GM18951 (cell line): ENCODE data around the gene CSAG3.
"Not testable (repeated sequence)": the region's sequence is repeated elsewhere in the genome, so short reads cannot be mapped to it uniquely, and the experiment has no call there.

Experiments
- POLR2A ChIP-seq: IDR thresholded peaks from 4 replicates; pipeline ENCODE4 v1.6.1; 2011; ENCODE audit warnings: mild to moderate bottlenecking; ENCODE audit not compliant: insufficient read length, insufficient read depth; ENCODE audit errors: extremely low read depth
- in situ Hi-C: fragments of 300-500 bp; cut with MboI; formaldehyde crosslinking; loops from one replicate; pipeline ENCODE4 v1.12.0; 2022; ENCODE audit warnings: low sequenced_read_pairs, mixed read lengths, inconsistent platforms; ENCODE audit not compliant: unreplicated experiment

Gene CSAG3

GRCh38 chrX:152758918-152759317, at the start of gene CSAG3:
TSS of gene CSAG3 (plus strand) at chrX:152759218.
- in situ Hi-C loops, result not testable (repeated sequence)

DNA sequence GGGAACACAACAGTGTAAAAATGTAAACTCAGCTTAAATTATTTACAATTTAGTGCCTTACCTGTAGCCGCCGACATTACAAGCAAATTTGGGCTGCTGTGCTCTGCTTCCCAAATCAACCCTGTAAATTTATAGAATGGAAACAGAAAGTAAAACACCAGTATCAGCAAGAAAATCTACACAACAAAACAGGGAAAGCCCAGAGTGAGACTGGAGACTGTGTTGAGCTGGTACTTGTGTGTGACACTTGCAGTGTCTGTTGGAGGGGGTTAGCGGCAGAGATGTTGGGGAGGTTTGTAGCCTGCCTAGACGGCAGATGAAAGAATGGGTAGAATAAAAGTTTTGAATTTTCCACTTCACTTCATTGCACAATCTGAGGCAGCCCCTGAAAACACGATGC, 45.8 kb upstream of the CSAG3 start:
- in situ Hi-C loops, result not testable (repeated sequence)

- in situ Hi-C loops, result not testable (repeated sequence)
These were observed 44.9 kb upstream of the CSAG3 start, which contains the start of gene MAGEA2B for GRCh38 chrX:152713815-152714787. TSS of gene MAGEA2B (plus strand) at chrX:152714628. CDS start at chrX:152717107, 2,479 bp downstream.

GRCh38 chrX:152725409-152725808, 33.6 kb upstream of the CSAG3 start:
- in situ Hi-C loops, result no loop called here
- TF ChIP-seq POLR2A, result no peak

GRCh38 chrX:152733261-152733975, 25.6 kb upstream of the CSAG3 start, which contains the start of the genes CSAG1 and MAGEA12:
TSS of gene CSAG1 (minus strand) at chrX:152733721. CDS start at chrX:152732460, 1,261 bp downstream.
TSS of gene MAGEA12 (plus strand) at chrX:152733757. CDS start at chrX:152736162, 2,405 bp downstream.
- in situ Hi-C loops, result no loop called here
- TF ChIP-seq POLR2A, result no peak

- in situ Hi-C loops, result not testable (repeated sequence)
These were observed 24.7 kb upstream of the CSAG3 start for GRCh38 chrX:152734143-152734858.

- TF ChIP-seq POLR2A, result no peak
- in situ Hi-C loops, result no loop called here
These were observed 23.9 kb upstream of the CSAG3 start for GRCh38 chrX:152735101-152735500.

DNA sequence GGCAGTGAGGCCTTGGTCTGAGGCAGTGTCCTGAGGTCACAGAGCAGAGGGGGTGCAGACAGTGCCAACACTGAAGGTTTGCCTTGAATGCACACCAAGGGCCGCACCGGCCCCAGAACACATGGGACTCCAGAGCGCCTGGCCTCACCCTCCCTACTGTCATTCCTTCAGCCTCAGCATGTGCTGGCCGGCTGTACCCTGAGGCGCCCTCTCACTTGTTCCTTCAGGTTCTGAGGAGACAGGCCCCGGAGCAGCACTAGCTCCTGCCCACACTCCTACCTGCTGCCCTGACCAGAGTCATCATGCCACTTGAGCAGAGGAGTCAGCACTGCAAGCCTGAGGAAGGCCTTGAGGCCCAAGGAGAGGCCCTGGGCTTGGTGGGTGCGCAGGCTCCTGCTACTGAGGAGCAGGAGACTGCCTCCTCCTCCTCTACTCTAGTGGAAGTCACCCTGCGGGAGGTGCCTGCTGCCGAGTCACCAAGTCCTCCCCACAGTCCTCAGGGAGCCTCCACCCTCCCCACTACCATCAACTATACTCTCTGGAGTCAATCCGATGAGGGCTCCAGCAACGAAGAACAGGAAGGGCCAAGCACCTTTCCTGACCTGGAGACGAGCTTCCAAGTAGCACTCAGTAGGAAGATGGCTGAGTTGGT, 23.0 kb upstream of the CSAG3 start:
- in situ Hi-C loops, result no loop called here
- no peak for TF ChIP-seq POLR2A

DNA sequence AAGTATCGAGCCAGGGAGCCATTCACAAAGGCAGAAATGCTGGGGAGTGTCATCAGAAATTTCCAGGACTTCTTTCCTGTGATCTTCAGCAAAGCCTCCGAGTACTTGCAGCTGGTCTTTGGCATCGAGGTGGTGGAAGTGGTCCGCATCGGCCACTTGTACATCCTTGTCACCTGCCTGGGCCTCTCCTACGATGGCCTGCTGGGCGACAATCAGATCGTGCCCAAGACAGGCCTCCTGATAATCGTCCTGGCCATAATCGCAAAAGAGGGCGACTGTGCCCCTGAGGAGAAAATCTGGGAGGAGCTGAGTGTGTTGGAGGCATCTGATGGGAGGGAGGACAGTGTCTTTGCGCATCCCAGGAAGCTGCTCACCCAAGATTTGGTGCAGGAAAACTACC, 22.5 kb upstream of the CSAG3 start:
- in situ Hi-C loops, result not testable (repeated sequence)

DNA sequence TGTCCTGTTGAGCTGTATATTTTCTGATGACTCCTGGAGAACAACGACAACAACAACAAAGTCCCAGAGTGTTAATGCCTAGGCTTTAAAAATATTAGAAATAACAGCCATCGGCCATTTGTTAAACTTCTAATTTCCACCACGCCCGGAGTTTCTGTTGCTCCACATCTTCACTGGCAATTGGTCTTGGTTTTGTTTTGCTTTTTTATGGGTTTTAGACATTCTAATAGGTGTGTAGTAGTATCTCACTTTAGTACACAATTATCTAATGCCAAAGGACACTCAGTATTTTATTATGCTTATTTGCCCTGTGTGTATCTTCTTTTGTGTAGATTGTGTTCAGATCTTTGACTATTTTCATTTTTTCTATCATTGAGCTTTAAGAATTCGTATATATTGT, 20.5 kb upstream of the CSAG3 start:
- in situ Hi-C loops, result no loop called here
- TF ChIP-seq POLR2A, result no peak

DNA sequence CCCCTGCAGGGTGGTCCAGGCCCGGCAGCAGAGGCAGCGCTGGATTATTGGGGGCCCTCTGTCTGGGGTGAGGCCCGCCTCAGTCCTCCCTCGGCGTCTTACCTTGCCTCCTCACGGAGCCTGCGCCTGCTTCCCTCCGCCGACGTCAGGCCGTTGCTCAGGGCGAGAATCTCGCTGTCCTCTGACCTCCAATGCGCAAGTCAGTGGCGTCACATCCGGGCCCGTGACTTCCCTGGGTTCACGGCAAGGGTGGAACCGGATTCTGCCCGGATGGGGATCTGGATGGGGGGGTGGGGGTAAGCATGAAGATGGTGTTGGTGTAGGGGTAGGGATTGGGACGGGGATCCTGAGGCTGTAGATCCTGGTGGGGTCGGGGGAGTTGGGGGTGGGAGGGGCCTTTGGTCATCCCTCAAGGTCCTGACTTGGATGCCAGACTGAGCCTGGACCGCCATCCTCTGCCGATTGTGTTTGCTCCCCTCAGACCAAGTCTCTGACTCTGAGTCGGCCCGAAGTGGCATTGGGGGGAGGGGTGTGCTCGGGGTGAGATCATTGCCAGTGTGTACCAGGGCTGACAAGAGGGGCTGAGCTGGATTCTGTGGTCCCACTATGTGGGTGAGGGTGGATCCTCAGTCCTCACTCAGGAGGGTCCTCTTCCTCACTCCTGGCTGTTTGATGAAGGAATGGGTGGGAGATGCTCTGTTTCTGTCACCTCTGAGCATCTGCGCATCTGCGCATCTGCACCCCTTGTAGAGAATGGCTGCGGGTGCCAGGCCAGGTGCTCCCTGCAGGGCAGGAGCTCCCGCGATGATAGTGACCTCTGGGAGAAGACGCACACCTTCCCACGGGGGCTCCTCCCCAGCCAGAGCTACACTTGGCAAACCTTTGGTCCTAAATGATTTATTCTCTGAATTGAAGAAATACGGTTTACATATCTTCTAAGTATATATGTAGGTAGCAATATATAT, 5.0 kb upstream of the CSAG3 start, which contains the start of gene MAGEA2:
TSS of gene MAGEA2 (minus strand) at position 157 of the 965 bp plus-strand sequence. CDS start 2,479 bp downstream, outside the sequence.
- in situ Hi-C loops, result not testable (repeated sequence)

DNA sequence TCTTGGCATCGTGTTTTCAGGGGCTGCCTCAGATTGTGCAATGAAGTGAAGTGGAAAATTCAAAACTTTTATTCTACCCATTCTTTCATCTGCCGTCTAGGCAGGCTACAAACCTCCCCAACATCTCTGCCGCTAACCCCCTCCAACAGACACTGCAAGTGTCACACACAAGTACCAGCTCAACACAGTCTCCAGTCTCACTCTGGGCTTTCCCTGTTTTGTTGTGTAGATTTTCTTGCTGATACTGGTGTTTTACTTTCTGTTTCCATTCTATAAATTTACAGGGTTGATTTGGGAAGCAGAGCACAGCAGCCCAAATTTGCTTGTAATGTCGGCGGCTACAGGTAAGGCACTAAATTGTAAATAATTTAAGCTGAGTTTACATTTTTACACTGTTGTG, 4.1 kb upstream of the CSAG3 start:
- in situ Hi-C loops, result not testable (repeated sequence)

DNA sequence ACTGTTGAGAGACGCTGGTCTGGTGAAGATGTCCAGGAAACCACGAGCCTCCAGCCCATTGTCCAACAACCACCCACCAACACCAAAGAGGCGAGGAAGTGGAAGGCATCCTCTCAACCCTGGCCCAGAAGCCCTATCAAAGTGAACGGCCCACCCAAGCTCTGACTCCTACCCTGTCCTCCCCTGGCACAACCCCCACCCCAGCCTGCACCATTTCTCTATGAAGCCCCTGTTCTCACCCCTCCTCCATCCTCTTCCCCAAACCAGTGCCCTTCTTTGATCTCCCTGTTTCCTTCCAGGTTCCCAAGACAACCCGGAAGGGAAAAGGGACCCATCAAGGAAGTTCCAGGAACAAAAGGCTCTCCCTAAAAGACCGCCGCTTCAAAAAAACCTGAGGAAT, 526 bp downstream of the CSAG3 start:
- in situ Hi-C loops, result not testable (repeated sequence)

DNA sequence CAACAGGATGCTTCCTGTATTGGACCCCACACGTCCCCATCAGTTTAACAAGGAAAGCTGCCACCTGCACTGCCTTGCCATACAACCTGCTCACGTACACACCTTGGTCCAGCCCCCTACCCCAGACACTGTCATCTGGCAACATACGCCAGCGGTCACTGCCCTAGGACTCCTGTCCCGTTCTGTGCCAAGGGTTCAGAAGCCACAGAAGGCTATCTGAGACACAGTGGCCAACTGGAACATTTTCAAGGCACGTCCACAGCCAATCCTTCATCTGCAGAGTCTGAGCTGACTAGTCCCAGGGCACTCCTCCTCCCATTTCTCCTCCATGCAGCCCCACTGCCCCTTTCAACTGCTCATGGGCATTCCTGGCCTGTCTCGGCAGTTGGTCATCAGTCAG, 2.6 kb downstream of the CSAG3 start:
- in situ Hi-C loops, result not testable (repeated sequence)

GRCh38 chrX:152766562-152766961, 7.5 kb downstream of the CSAG3 start:
- in situ Hi-C loops, result loop anchor here (5.0 kb wide), 1 partner anchor 64 kb away; no protein-coding TSS in a partner anchor

DNA sequence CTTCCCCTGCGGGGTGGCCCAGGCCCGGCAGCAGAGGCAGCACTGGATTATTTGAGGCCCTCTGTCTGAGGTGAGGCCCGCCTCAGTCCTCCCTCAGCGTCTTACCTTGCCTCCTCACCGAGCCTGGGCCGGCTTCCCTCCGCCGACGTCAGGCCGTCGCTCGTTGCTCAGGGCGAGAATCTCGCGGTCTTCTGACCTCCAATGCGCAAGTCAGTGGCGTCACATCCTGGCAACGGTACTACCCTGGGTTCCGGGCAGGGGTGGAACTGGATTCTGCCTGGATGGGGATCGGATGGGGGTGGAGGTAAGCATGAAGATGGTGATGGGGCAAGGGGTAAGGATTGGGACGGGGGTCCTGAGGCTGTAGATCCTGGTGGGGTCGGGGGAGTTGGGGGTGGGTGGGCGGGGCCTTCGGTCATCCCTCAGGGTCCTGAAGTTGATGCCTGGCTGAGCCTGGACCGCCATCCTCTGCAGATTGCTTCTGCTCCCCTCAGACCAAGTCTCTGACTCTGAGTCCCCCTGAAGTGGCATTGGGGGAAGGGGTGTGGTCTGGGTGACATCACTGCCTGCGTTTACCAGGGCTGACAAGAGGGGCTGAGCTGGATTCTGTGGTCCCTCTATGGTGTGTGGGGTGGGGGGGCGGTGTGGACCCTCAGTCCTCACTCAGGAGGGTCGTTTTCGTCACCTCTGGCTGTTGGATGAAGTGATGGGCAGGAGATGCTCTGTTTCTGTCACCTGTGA, 10.7 kb downstream of the CSAG3 start, which contains the start of gene MAGEA6:
TSS of gene MAGEA6 (minus strand) at position 141 of the 741 bp plus-strand sequence. CDS start 2,039 bp downstream, outside the sequence.
- in situ Hi-C loops, result loop anchor here (5.0 kb wide), 1 partner anchor 67 kb away; no protein-coding TSS in a partner anchor
